ENCODE data around the gene PSENEN.
A peak's percentile ranks its signal among the peaks of the same experiment; 100 is the strongest.

- peak; percentile 88 for TF ChIP-seq POLR2A (IDR thresholded peaks at IDR 0.05; ENCODE audit: low read length)
- TF ChIP-seq RNF2 (IDR thresholded peaks at IDR 0.05; ENCODE audit: borderline replicate concordance, low read depth), result no peak
- TF ChIP-seq SMC3 (IDR thresholded peaks at IDR 0.05), result no peak
- TF ChIP-seq CTCF (IDR thresholded peaks at IDR 0.05), result no peak
- TF ChIP-seq CHD4 (IDR thresholded peaks at IDR 0.05; ENCODE audit: borderline replicate concordance), result no peak
- TF ChIP-seq KDM1A (IDR thresholded peaks at IDR 0.05; ENCODE audit: low read depth), result no peak
- TF ChIP-seq PBX3 (IDR thresholded peaks at IDR 0.05), result peak; percentile 100
- peak; percentile 87 for TF ChIP-seq MAX (IDR thresholded peaks at IDR 0.05)
- peak; percentile 53; the same call in 1 of the 3 replicates for TF ChIP-seq BCL3 (IDR thresholded peaks at IDR 0.05)
- TF ChIP-seq ELK1 (IDR thresholded peaks at IDR 0.05; ENCODE audit: low read depth, low read length), result no peak
These were observed 2.9 kb downstream of the PSENEN start, which contains the start of gene LIN37 for GRCh38 chr19:35748106-35749020.

All from A549 (cell line).